Measurements from ENCODE around the gene NFIC.

The NFIC gene

DNA sequence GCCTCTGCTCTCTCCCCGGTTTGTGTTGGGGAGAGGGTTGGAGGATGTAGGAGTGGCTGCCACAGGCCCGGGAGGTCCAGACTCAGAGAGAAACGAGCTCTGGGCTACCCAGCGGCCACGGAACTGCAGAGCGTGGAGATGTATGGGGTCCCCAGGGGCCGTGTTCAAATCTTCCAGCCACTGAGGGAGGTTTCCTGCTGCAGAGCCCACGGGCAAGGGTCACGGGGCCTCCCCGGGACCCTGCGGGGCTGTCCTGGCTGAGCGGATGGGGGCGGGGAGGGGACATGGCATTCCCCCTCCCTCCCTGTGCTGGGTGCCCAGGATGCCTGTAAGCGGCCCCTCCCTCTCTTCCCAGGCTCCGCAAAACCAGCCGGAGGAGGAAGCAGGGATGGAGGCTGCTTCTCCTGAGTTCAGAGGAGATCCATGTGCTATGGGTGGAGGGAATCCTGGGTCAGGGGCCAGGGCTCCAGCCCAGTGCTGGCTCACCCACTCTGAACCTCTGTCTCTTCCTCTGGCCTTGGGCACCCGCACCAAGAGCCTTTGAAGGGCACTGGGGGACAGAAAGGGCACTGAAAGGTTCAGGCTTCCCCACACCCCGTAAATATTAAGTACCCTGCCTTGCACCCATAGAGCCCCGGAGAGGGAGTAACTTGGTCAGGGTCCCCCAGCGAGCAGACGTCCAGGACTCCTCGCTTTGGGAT lies 91.3 kb downstream of the NFIC start:
- no peak for ATAC-seq
- TF ChIP-seq ESRRG (CRISPR knock-in tag; IDR thresholded peaks at IDR 0.05) (no peak), ZFP30 (CRISPR knock-in tag; IDR thresholded peaks at IDR 0.05) (no peak), ARNTL (CRISPR knock-in tag; IDR thresholded peaks at IDR 0.05; ENCODE audit: borderline replicate concordance, low read depth) (no peak), CREB5 (CRISPR knock-in tag; IDR thresholded peaks at IDR 0.05; ENCODE audit: low read depth) (no peak), OSR1 (CRISPR knock-in tag; IDR thresholded peaks at IDR 0.05) (no peak)
- TF ChIP-seq, protein P1, sequence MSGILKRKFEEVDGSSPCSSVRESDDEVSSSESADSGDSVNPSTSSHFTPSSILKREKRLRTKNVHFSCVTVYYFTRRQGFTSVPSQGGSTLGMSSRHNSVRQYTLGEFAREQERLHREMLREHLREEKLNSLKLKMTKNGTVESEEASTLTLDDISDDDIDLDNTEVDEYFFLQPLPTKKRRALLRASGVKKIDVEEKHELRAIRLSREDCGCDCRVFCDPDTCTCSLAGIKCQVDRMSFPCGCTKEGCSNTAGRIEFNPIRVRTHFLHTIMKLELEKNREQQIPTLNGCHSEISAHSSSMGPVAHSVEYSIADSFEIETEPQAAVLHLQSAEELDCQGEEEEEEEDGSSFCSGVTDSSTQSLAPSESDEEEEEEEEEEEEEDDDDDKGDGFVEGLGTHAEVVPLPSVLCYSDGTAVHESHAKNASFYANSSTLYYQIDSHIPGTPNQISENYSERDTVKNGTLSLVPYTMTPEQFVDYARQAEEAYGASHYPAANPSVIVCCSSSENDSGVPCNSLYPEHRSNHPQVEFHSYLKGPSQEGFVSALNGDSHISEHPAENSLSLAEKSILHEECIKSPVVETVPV (CRISPR knock-in tag; IDR thresholded peaks at IDR 0.05) = no peak

DNA sequence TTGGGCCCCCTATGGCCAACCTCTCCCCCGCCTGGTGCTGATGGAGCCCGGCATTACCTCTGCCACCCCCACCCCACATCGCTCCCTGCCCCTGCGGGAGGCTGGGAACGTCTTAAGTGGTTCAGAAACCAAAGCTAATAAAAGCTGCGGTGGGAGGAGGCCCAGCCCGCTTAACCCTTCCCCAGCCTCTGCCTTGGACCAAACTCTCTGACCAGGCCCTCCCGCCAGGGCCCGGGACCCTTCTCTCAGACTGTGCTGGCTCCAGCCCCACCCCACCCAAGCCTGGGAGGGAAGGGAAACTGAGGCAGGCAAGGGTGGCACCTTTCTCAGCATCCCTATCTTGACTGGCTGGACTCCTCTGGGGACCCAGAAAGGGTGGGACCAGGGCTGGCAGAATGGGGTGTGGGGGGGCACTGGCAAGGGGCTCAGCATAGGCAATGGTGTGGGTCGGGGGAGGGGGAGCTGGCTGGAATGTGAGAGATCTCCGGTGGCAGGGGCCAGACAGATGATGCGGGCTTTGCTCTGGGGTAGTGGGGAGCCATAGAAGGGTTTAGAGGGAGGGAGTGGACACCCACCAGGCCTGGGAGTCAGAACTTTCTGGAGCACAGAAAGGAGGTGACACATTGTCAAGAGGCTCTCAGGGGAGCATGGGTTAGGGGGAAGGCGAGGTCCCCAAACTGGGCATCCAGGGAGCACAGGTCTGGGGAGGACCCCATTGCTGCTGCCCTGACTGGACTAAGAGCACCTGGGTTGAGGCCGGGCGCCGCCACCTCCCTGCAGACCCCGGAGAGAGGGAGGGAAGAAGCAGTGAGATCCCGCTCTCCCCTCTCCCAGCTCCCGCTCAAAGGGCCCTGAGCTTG lies 92.1 kb downstream of the NFIC start:
- ATAC-seq = no peak
- no peak for TF ChIP-seq SNAI2 (CRISPR knock-in tag; IDR thresholded peaks at IDR 0.05)
- no peak for TF ChIP-seq ISL1 (CRISPR knock-in tag; IDR thresholded peaks at IDR 0.05)
- peak; percentile 10; the same call in 1 of the 2 replicates for TF ChIP-seq ZFP3 (CRISPR knock-in tag; IDR thresholded peaks at IDR 0.05)
- no peak for TF ChIP-seq ZNF8 (CRISPR knock-in tag; IDR thresholded peaks at IDR 0.05)

- peak; percentile 88 for ATAC-seq
- 0 out of 2 replicates have a peak, but pooled peaks have one; percentile 61 for TF ChIP-seq BACH2 (CRISPR knock-in tag; IDR thresholded peaks at IDR 0.05; ENCODE audit: borderline replicate concordance)
- TF ChIP-seq SNAI2 (CRISPR knock-in tag; IDR thresholded peaks at IDR 0.05) = no peak
- no peak for TF ChIP-seq TCF4 (CRISPR knock-in tag; IDR thresholded peaks at IDR 0.05; ENCODE audit: borderline replicate concordance)
- TF ChIP-seq GLIS3 (CRISPR knock-in tag; IDR thresholded peaks at IDR 0.05) = 0 out of 2 replicates have a peak, but pooled peaks have one; percentile 36
- TF ChIP-seq, protein P1 (CRISPR knock-in tag; IDR thresholded peaks at IDR 0.05) = no peak
- 0 out of 2 replicates have a peak, but pooled peaks have one; percentile 2 for TF ChIP-seq ZNF70 (CRISPR knock-in tag; IDR thresholded peaks at IDR 0.05)
- TF ChIP-seq CSDC2 (CRISPR knock-in tag; IDR thresholded peaks at IDR 0.05) = no peak
- TF ChIP-seq PATZ1 (CRISPR knock-in tag; IDR thresholded peaks at IDR 0.05; ENCODE audit: borderline replicate concordance) = peak; percentile 74; the same call in 1 of the 2 replicates
Measured at GRCh38 chr19:3459089-3459881, 92.9 kb downstream of the NFIC start.

GRCh38 chr19:3459965-3460582 lies 93.7 kb downstream of the NFIC start:
- no peak; the same call in 2 of the 3 replicates for ATAC-seq
- TF ChIP-seq ZC3H10 (CRISPR knock-in tag; IDR thresholded peaks at IDR 0.05) (no peak), ZNF8 (CRISPR knock-in tag; IDR thresholded peaks at IDR 0.05) (no peak), ZFP3 (CRISPR knock-in tag; IDR thresholded peaks at IDR 0.05) (0 out of 2 replicates have a peak, but pooled peaks have one; percentile 47)
- TF ChIP-seq, protein P2, sequence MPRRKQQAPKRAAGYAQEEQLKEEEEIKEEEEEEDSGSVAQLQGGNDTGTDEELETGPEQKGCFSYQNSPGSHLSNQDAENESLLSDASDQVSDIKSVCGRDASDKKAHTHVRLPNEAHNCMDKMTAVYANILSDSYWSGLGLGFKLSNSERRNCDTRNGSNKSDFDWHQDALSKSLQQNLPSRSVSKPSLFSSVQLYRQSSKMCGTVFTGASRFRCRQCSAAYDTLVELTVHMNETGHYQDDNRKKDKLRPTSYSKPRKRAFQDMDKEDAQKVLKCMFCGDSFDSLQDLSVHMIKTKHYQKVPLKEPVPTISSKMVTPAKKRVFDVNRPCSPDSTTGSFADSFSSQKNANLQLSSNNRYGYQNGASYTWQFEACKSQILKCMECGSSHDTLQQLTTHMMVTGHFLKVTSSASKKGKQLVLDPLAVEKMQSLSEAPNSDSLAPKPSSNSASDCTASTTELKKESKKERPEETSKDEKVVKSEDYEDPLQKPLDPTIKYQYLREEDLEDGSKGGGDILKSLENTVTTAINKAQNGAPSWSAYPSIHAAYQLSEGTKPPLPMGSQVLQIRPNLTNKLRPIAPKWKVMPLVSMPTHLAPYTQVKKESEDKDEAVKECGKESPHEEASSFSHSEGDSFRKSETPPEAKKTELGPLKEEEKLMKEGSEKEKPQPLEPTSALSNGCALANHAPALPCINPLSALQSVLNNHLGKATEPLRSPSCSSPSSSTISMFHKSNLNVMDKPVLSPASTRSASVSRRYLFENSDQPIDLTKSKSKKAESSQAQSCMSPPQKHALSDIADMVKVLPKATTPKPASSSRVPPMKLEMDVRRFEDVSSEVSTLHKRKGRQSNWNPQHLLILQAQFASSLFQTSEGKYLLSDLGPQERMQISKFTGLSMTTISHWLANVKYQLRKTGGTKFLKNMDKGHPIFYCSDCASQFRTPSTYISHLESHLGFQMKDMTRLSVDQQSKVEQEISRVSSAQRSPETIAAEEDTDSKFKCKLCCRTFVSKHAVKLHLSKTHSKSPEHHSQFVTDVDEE (CRISPR knock-in tag; IDR thresholded peaks at IDR 0.05) = peak; percentile 53; the same call in 1 of the 2 replicates
